Muscle of back (tissue), 13 donors: ENCODE measurements around the gene TYW1. TPM values are rescaled to one million over a fixed set of nuclear protein-coding genes. Genes with fewer than 3 reads are reported as not detected.
"Not testable (repeated sequence)": the region's sequence is repeated elsewhere in the genome, so short reads cannot be mapped to it uniquely, and the experiment has no call there.

Source experiments
- DNase-seq, 3 donors: peaks; one replicate each; pipeline versions ENCODE4 v3.0.0 to v3.0.0-alpha.2; 2013
- long read RNA-seq, 9 donors: transcript quantifications; one replicate each; lab custom pipeline, GENCODE V29; 2026
- polyA plus RNA-seq, 10 donors: library from polyadenylated mRNA; unstranded; fragments of 120-200 nt; gene quantifications; one replicate each; pipeline ENCODE4 v1.2.1, GENCODE V29; 2013; ENCODE audit not compliant: insufficient read length in 10 of 10

TYW1 gene, protein sequence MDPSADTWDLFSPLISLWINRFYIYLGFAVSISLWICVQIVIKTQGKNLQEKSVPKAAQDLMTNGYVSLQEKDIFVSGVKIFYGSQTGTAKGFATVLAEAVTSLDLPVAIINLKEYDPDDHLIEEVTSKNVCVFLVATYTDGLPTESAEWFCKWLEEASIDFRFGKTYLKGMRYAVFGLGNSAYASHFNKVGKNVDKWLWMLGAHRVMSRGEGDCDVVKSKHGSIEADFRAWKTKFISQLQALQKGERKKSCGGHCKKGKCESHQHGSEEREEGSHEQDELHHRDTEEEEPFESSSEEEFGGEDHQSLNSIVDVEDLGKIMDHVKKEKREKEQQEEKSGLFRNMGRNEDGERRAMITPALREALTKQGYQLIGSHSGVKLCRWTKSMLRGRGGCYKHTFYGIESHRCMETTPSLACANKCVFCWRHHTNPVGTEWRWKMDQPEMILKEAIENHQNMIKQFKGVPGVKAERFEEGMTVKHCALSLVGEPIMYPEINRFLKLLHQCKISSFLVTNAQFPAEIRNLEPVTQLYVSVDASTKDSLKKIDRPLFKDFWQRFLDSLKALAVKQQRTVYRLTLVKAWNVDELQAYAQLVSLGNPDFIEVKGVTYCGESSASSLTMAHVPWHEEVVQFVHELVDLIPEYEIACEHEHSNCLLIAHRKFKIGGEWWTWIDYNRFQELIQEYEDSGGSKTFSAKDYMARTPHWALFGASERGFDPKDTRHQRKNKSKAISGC
- 10 to 100 TPM; 12.2 to 17.5 (median 15.3) TPM for polyA plus RNA-seq
- long read RNA-seq, donor 1, partial matches to known transcripts: 0 of 1 reads
- long read RNA-seq, donor 1, other reads (novel, unspliced or antisense): 0 of 1 reads
- long read RNA-seq, donor 2, partial matches to known transcripts: 169 of 322 reads
- long read RNA-seq, donor 2, other reads (novel, unspliced or antisense): 153 of 322 reads
- long read RNA-seq, donor 3: 0 reads
- long read RNA-seq, donor 4, partial matches to known transcripts: 346 of 360 reads
- long read RNA-seq, donor 4, other reads (novel, unspliced or antisense): 11 of 360 reads
- long read RNA-seq, donor 5, partial matches to known transcripts: 0 of 1 reads
- long read RNA-seq, donor 5, other reads (novel, unspliced or antisense): 0 of 1 reads
- long read RNA-seq, donor 6, partial matches to known transcripts: 5 of 7 reads
- long read RNA-seq, donor 6, other reads (novel, unspliced or antisense): 0 of 7 reads
- long read RNA-seq, donor 7, partial matches to known transcripts: 236 of 250 reads
- long read RNA-seq, donor 7, other reads (novel, unspliced or antisense): 14 of 250 reads
- long read RNA-seq, donor 8, partial matches to known transcripts: 0 of 2 reads
- long read RNA-seq, donor 8, other reads (novel, unspliced or antisense): 0 of 2 reads
- long read RNA-seq, donor 9: 0 reads

DNA sequence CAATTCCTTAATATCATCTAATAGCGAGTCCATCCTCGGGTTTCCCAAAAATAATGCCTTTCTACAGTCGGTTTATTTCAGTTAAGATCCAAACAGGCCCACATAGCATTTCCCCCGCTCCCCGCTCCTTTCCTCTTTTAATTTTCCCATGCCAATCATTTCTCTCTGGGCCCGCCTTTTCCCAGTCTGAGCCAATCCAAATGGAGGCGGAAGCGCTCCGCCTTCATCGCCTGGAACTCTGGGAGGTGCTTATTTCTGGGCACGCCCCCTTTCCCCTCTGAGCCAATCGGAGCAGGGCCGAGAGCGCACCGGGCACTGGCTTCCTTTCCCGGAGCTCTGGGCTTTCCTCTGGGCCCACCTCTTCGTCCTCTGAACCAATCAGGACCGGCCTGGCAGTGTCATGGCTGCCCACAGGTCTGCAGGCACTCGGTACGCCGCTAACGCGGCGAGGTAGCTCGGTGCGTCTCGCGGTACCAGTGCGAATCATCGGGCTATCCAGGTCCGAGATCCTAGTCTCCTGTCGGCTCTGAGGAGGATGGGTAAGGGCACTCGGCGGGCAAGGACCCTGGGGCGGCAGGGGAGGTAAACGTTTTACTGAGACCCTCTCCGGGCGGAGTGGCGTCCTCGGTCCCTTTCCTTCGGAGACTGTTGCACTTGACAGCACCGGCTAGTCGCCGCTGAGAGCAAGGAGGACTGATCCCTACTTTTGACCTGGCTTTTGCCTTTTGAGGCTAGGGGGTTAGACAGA lies at the start of gene TYW1:
Gene TYW1, plus strand, starts transcription at position 390 of the 748 bp plus-strand sequence. Its CDS starts 146 bp downstream, at position 536.
- DNase-seq: peak; percentile 98 to 99 (median 99)

DNA sequence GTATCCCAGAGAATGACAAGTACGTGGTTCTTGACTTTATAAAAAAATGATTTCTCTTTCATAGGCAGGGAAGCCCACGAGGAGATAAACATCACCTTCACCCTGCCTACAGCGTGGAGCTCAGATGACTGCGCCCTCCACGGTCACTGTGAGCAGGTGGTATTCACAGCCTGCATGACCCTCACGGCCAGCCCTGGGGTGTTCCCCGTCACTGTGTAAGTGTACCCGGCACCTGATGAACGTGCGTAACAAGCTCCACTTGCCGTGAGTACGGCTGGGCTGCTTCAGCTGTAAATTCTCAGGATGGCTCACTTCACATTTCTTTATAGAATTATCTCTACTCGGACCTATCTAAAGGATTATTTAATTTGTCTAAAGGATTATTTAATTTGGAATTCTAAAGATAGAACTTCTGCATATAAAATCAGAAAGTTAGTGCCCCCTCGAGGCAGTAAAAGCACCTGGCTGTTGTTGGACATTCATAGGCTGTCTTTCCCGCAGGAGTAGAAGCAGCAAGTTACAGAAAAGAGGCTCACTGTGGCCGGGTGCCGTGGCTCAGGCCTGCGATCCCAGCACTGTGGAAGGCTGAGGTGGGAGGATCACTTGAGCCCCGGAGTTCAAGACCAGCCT lies 48.0 kb upstream of the TYW1 start:
- DNase-seq: no peak

DNA sequence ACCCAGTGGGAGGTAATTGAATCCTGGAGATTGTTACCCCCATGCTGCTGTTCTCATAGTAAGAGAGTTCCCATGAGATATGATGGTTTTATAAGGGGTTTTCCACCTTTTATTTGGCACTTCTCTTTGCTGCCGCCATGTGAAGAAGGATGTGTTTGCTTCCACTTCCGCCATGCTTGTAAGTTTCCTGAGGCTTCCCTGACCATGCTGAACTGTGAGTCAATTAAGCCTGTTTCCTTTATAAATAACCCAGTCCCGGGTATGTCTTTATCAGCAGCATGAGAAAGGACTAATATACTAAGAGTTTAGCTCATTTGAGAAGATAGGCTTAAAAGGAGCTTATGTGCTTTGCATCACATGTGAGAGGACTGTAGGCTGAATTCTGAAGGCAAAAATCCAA lies 46.3 kb upstream of the TYW1 start:
- no peak for DNase-seq

DNA sequence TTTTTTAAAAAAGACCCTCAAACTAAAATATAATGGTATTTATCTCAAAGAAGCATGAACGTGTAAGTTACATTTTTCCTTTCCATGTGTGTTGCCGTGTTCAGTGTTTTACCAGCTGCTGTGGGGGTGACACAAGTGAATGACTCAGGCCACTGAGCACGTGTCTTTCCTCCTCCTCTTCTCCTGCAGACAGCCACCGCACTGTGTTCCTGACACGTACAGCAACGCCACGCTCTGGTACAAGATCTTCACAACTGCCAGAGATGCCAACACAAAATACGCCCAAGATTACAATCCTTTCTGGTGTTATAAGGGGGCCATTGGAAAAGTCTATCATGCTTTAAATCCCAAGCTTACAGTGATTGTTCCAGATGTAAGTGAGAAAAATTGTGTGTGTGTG lies 45.9 kb upstream of the TYW1 start:
- DNase-seq: no peak

DNA sequence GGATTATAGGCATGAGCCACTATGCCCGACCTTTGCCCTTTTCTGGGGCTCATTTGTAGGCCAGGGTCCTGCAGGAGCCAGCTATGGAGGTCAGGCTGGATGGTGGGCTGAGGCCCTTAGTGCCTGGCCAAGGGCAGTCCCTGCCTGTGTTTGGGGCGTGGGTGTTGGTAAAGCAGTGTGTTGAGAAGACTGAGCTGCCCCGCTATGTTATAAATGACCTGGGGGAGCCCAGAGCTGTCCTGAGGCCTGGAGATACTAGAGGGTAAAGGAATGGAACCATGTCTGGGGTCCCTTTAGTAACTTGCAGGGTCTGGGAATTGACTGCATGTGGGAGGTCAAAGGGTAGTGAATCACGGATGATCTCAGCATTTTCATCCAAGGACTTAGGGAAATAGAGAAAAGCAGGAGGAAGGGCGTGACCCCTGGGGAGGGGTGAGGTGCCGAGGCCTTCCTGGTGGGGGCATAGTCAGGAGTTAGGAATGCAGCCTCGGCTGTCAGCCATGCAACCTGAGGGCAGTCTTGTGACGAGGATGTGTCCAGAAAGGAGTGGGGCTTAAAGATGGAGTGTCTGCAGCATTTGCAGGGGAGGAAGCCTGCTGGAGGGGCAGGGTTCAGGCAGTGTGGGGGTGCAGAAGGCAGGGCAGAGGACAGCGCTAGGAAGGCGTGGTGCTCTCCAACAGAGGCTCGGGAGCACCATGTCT lies 44.1 kb upstream of the TYW1 start:
- DNase-seq: no peak

DNA sequence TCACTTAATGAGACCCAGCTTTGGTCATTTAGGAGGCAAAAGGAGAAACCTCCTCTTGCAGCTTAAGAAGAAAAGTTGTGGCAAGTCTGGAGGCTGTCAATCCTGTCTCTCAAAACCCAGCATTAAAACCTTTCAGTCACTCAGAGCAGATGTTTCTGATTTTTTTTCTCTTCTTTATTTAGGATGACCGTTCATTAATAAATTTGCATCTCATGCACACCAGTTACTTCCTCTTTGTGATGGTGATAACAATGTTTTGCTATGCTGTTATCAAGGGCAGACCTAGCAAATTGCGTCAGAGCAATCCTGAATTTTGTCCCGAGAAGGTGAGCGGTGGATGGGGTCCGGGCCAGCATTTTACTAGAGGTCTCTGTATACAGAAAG lies 43.6 kb upstream of the TYW1 start:
- DNase-seq: no peak

DNA sequence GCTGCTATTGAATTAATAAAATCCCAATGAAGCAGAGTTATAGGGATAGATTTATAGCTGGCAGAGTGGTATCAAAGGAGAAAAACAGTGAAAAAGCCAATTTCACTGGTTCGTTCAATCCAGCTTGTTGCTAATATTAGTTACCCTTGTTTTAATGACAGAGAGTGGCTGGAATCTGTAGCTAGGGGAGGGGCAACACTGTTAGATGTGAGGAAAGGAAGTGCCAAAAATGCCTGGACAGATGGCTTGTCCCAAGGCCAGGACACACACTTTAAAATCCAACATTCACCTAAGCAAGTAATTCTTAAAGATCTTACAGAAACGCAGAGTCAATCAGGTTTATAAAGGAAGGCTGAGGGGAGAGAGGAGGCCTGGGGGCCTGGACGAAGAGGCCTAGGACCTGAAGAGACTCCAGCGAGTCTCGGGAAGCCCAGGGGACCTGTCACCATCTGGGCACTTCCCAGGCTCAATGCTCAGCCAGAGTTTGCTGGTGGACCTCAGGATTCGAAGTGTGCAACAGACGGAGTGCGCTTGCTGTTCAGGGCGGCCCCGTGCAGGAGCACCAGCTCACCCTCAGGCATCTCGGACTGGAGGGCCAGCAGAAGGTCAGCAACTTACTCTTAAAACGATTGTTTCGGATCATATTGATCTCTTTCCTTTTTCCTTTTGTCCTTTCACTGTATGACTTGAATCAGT lies 38.9 kb upstream of the TYW1 start:
- DNase-seq: no peak

DNA sequence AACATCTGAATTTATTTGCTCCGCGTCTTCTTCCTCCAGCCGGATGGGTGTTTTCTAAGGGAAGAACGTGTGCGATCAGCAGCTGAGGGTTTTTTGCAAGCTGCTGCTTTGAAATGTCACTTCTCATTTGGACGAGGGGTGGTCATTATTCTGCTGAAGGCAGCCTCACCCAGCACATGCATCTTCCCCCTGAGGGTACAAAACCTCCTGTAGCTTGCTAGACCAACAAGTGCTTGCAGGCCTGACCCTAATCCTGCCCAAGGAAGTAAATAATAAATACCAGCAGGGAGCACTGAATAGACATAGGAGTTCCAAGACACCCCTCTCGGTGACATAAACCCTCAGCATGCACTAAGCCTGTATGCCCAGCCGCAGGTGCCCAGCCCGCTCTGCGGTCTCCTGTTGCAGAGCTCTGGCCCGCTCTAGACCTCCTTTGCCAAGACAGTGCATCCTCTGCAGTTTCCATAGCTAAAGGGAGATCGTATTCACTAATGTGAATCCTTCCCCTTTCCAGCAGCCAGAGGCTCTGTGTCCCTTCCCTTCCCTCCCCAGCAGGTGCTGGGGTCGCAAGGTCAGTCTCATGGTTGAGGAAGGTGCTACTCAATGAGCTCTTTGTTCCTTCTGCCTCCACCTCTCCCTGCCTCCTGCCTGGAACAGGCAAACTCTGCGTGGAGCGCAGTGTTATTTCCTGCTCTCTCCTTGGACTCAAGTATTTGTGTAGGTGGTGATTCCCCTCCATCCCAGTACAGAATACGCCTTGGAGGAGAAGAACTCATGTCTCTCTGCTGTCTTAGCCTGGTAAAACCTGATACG lies 37.9 kb upstream of the TYW1 start:
- DNase-seq: no peak

DNA sequence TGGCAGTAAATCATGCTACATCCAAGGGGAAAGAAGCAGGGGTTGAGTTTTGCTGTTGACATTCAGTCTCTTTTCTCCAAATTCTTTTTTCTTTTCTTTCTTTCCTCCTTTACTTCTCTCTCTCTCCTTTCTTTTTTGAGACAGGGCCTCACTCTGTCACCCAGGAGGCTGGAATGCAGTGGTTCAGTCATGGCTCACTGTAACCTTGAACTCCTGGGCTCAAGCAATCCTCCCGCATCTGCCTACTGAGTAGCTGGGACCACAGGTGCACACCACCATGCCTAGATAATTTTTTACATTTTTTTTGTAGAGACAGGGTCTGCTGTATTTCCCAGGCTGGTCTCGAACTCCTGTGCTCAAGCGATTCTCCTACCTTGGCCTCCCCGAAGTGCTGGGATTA lies 36.4 kb upstream of the TYW1 start:
- no peak for DNase-seq

DNA sequence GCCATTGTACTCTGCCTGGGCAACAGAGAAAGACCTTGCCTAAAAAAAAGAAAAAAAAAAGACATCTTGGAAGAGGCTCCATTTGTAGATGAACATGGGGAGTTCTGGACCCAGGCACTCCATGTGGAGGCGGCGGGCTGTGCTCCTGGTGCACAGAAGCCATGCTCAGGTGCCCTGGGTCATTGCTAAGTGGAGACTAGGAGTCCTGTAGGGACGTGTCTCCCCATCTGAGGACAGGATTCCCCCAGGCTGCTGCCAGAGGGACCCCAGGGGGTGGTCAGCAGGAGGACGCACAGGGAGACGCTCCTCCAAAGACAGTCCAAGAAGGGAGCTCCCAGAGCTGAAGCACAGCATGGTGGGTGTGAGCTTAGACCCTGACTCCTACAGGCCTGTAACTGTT lies 35.5 kb upstream of the TYW1 start:
- no peak for DNase-seq

DNA sequence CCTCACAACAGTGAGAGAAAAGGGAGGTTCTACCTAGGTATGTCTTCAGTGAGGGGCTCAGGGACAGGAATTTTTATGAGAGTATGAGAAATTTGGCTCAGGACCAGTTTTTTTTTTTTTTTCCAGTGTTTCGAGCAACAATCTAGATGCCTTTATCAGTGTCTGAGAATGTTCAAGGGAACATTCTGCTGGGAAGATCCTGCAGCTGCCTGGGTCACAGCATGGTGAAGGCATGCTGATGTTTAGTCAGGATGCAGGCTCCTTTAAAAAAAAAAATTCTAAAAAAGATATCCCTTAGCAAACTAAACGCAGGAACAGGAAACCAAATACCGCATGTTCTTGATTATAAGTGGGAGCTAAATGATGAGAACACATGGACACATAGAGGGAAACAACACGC lies 32.2 kb upstream of the TYW1 start:
- DNase-seq: no peak

DNA sequence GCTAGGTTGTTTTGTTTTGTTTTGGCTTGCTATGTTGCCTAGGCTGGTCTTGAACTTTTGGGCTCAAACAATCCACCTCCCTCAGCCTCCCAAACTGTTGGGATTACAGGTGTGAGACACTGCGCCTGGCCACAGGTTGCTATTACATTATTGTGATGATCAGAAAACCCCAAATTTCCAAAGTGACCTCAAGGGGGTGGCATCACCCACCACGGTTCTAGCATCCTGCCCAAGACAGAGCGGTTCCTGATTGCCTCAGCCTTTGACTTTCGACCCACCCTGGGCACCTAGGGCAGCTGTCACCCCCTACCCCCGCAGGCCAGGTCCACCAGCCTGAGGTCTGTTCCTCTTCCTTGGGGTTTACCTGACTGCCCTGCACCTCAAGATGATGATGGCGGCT lies 29.6 kb upstream of the TYW1 start:
- DNase-seq: no peak

DNA sequence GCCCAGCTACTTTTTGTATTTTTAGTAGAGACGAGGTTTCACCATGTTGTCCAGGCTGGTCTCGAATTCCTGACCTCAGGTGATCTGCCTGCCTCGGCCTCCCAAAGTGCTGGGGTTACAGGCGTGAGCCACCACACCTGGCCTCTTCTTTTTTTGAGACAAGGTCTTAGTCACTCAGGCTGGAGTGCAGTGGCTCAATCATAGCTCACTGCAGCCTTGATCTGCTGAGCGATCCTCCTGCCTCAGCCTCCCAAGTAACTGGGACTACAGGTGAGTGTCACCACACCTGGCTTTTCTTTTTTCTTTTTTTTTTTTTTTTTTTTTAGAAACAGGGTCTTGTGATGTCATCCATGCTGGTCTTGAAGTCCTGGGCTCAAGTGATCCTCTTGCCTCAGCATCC lies 27.6 kb upstream of the TYW1 start:
- DNase-seq: not testable (repeated sequence)

DNA sequence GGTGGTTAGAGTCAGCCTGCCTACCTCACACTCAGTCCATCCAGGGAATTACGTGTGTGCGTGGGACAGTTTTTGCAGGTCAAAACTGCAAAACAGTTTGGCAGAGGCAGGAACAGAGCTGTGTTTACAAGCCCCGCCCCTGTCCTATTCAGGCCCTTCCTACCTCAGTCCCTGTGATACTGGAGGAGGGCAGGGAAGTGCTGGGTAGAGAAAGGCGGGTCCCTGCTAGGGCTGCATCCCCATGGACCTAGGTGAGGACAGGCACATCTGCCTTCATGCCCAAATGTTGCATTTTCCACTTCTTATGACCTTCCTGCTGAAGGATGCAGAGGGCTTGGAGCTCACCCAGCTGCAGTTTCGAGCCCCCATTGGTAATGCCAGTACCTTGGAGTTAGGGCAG lies 26.3 kb upstream of the TYW1 start:
- no peak for DNase-seq

DNA sequence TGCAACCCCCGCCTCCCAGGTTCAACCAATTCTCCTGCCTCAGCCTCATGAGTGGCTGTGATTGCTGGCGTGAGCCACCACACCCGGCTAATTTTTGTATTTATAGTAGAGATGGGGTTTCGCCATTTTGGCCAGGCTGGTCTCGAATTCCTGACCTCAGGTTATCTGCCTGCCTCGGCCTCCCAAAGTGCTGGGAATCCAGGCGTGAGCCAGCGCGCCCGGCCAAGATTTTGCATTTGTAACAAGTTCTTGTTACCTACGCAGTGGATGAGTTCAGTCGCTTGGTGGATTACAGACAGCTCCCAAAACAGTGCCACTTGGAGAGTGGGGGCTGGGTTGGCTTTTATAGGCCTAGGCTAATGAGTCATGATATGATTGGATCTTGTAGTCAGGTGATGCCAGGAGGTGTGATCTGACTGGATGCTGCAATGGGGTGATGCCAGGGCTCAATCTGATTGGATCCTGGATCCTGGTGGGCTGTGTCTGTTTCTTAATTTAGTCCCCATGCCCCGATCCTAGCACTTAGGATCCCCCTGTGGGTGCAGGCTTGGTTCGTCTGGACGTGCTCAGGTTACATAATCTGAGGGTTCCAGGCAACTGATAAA lies 21.5 kb upstream of the TYW1 start:
- DNase-seq: no peak

DNA sequence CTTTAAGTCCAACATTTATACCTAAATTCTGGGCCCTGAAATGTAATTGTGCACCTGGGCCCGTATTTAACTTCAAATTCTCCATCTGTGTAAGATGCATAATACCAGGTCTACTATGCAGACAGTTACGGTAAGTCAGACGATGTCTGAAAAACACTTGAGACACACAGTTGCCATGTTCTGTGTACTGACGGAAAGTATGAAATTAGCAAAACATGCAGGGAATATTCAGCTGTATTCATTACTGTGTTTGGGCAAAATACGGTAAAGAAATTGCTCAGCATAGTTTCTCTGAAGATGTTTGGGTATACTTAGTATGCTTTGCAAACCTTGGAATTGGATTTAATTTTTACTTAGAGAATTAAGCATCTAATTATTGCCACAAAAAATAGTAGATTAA lies 18.3 kb upstream of the TYW1 start:
- DNase-seq: not testable (repeated sequence)

DNA sequence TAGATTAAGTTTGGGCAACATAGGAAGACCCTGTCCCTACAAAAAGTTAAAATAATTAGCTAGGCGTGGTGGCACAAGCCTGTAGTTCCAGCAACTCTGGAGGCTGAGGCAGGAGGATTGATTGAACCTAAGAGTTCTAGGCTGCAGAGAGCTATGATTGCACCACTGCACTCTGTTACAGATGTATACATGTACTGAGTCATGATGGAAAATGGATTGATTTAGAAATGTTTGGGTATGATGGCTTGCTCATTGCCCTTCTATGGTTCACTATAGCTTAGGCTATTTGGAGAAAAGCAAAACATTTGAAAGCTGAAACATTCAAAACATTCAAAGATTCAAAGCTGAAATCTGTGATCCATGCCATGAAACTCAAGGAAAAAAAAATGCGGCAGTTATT lies 17.6 kb upstream of the TYW1 start:
- DNase-seq: not testable (repeated sequence)

DNA sequence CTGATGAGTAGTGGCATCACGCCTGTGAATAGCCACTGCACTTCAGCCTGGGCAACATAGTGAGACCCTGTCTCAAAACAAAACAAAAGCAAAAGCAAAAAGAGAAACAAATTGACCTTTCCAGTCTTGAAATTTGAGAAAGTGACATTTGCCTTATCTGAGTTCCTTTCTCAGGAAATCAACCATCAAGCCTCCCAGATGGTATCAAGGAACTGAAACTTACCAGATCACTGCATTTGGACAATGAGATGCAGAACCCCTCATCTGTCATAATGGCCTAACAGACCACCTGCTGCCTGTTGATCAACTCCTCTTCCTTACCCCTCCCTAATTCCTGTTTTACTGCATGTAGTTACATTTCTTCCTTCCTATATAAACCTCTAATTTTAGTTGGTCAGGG lies 16.3 kb upstream of the TYW1 start:
- DNase-seq: not testable (repeated sequence)
